ENCODE results near the gene UBE2J2.
A peak's percentile ranks its signal among the peaks of the same experiment; 100 is the strongest.

Gene UBE2J2

DNA sequence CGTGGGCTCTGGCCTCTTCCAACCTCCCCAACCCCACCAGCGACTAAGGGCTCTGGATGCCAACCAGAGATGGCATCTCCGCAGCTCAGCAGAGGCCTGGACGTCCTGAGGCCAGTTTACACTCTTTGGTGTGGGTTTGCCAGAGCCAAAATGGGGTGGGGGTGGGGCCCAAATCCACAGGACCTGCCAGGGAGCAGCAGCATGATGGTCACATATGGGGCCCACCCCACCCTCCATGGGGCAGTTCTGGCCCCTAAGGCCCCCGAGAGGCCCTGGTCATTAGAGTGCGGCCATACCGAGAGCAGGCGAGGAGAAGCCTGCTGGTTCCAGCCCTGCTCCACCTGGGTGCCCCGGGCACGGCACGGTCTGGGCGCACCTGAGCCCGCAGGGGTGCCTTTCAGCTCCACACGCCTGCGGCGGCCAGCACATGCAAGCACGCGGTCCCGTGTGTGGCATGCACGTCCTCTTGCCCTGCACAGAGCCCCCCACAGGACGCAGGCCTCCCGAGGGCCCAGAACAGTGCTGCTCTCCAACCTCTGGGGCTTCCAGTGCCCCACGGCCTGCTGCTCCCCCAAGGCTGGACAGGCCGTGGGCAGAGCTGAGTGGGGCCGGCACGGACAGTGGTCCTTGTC lies 31.9 kb downstream of the UBE2J2 start:
- DNase-seq (ENCODE audit: low read depth in 1 of 2, low spot score in 1 of 2), result no peak

DNA sequence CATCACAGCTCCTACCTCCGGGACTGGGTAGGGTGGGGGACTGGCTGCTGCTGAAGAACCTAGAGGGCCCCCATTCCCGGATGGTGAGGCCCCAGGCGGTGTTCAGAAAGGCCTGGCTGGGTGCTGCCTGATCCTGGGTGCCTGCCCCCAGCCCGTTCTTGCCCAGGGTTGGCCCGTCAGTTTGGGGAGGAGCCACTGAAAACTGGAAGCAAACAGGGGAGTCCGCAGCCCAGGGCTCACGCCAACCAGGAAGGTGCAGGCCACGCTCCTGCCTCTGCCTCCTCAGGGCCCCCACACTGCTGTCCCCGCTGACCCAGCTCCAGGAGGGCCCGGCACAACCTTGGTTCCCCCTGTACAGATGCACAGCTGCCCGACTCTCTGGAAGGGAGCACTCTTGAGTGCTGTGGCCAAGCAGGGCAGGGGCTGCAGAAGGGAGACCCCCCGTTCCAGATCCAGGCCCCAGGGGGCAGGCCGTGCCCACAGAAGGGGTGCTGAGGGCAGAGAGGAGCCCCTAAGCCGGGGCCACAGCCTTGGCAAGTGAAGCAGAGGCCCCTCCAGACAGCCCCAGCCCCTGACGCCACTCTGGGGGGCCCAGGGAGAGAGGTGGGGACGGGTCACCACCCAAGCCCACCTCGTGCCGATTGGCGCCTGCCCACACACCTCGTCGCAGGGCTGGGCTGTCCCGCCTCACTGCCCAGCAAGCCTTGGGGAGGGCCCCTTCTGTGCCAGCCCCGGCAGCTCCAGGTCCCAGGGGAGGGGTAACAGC lies 32.6 kb downstream of the UBE2J2 start:
- DNase-seq (ENCODE audit: low read depth in 1 of 2, low spot score in 1 of 2), result no peak

- DNase-seq (ENCODE audit: low read depth in 1 of 2, low spot score in 1 of 2), result no peak
Measured at GRCh38 chr1:1240348-1240732, 33.3 kb downstream of the UBE2J2 start.

DNA sequence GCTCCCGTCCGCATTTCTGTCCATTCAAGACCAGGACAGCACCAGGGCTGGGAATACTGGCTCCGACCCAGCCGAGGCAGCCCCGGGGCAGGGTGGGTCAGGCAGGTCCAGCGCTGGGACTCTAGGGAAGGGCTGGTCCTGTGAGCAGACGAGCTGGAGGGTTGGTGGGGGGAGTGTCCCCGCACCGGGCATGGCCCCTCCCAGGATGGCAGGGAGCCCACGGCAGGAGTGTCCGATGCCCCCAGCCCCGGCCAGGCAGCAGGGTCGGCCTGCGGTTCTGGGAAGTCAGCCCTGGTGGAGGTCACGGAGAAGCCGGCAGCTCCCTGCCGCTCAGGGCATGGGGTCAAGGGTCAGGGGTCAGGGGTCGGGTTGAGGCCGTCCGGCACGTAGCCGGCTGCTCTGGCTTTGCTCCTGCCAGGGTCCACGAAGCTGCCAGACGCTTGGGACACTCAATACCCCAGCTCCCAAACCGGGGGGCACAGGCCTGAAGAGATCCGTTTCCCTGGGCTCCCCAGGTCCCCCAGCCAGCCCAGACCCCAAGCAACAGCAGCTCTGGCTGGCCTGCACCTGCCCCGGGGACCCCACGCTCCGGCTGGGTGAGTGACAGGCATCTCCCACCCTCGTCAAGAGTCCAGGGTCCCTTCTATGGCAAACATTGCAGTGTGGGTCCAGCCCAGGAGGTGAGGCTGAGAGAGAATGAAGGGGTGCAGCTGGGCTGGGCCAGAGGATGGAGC lies 33.9 kb downstream of the UBE2J2 start:
- DNase-seq (ENCODE audit: low read depth in 1 of 2, low spot score in 1 of 2), result no peak

DNA sequence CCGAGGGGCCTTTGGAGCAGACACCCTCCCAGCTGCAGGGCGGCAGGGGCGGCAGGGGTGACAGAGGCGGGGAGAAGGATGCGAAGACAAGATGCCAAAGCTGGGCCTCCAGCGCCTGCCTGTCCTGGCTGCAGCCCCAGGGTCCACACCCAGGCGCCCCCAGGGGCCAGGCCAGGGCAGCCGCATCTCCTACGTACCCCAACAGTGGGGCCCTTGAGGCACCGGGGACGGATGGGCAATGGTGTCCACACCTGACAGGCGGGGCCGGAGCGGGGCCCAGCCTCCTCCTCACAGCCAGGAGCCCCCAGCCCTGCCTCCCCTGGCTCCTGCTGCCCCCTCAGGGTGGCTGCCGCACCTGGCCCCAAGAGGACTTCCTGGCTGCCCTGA lies 34.4 kb downstream of the UBE2J2 start:
- no peak for DNase-seq (ENCODE audit: low read depth in 1 of 2, low spot score in 1 of 2)

DNA sequence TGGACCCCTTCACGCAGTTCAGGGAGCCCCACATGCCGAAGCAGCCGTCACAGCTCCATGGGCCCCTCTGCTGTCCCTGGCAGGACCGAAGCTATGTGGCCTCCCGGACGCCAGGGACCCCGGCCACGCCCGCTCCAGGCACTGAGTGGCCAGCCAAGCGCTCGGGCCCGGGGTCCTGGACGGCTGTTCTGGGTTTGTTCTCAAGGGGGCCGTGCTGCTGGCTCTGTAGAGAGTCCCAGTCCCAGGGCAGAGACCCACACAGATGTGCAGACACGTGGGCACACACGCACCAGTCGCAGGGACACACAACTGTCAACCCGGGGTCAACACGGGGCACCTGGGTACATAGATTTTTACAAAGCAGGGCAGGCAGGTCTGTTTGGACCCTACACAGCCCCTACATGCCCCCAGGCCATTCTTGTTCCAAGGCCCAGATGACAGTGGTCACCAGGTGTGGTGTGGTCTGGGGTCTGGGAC lies 34.9 kb downstream of the UBE2J2 start:
- DNase-seq (ENCODE audit: low read depth in 1 of 2, low spot score in 1 of 2), result no peak

DNA sequence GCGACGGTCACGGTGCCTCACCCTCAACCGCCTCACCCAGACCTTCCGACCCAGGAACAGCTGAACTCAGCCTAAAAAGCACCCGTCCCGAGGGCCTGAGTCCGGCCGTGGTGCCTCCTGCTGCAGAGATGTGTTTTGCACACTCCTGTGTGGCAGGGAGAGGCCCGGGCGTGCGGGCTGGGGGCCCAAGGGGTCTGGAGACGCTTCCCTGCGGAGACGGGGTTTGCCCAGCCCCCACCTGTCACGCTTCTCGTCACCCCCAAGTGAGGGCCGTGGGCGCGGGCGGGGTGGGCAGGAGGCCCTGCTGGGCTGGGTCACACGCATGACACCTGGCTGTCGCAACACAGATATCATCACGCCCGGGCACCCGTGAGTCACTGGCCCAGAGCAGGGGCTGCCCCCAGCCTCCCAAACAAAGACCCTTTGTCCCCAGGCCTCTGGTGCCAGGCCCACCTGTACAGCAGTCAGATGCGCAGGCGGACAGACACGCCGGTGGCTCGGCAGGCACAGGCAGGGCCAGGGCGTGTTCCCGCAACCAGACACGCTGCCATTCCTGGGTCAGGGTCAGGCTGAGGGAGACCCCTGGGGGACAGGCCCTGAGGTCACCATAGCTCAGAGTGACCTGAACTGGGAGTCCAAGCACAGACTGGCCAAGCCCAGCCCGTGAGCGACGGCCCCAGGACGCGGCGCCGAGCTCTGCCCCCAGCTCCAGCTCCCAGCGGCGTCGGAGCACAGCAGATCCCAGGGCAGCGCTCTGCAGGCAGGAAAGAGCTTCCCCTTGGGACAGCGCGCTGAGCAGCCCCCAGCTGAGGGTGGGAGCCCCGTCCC lies 35.6 kb downstream of the UBE2J2 start:
- no peak for DNase-seq (ENCODE audit: low read depth in 1 of 2, low spot score in 1 of 2)

- no peak for DNase-seq (ENCODE audit: low read depth in 1 of 2, low spot score in 1 of 2)
Measured at GRCh38 chr1:1236945-1237873, 36.4 kb downstream of the UBE2J2 start.

GRCh38 chr1:1236176-1236763 lies 37.4 kb downstream of the UBE2J2 start:
- DNase-seq (ENCODE audit: low read depth in 1 of 2, low spot score in 1 of 2), result no peak

- no peak for DNase-seq (ENCODE audit: low read depth in 1 of 2, low spot score in 1 of 2)
Measured at GRCh38 chr1:1235016-1235744, 38.5 kb downstream of the UBE2J2 start.

- no peak for DNase-seq (ENCODE audit: low read depth in 1 of 2, low spot score in 1 of 2)
Measured at GRCh38 chr1:1234180-1234808, 39.4 kb downstream of the UBE2J2 start.

DNA sequence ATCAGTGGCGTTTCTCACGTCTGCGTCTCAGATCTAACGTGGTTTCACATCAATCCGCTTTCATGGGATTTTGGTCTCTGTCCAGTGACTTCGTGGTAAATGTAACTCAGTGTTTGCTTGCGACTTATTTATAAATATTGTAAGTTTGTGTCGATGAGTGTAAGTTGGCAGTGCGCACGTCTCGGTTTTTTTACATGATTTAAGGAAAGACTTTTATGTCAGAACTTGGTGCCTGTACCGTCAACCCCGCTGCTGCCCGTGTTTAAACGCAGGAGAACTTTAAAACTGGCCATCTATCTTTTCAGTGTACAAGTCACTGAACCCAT lies 40.1 kb downstream of the UBE2J2 start:
- no peak for DNase-seq (ENCODE audit: low read depth in 1 of 2, low spot score in 1 of 2)

DNA sequence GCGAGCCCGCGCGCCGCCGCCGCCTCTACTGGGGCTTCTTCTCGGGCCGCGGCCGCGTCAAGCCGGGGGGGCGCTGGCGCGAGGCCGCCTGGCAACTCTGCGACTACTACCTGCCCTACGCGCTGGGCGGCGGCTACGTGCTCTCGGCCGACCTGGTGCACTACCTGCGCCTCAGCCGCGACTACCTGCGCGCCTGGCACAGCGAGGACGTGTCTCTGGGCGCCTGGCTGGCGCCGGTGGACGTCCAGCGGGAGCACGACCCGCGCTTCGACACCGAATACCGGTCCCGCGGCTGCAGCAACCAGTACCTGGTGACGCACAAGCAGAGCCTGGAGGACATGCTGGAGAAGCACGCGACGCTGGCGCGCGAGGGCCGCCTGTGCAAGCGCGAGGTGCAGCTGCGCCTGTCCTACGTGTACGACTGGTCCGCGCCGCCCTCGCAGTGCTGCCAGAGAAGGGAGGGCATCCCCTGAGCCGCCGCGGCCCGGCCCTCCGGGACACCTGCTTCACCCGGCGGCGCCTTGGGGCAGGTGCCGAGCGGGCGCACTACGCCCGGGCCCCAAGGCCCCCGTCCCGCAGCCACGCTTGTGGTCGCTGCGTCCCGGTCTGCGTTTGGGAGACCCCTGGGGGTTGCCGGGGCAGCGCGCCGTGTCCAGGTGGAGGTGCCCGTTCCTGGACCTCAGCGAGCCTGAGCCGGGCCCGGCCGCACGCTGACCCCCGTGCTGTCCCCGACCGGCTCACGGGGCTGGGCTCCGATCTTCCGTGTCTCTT lies 40.7 kb downstream of the UBE2J2 start:
- no peak for DNase-seq (ENCODE audit: low read depth in 1 of 2, low spot score in 1 of 2)

GRCh38 chr1:1232208-1232795 lies 41.4 kb downstream of the UBE2J2 start, which contains the start of gene B3GALT6:
Gene B3GALT6, plus strand, starts transcription at chr1:1232237. Its CDS starts 42 bp downstream, at chr1:1232279.
- DNase-seq (ENCODE audit: low read depth in 1 of 2, low spot score in 1 of 2), result no peak

DNA sequence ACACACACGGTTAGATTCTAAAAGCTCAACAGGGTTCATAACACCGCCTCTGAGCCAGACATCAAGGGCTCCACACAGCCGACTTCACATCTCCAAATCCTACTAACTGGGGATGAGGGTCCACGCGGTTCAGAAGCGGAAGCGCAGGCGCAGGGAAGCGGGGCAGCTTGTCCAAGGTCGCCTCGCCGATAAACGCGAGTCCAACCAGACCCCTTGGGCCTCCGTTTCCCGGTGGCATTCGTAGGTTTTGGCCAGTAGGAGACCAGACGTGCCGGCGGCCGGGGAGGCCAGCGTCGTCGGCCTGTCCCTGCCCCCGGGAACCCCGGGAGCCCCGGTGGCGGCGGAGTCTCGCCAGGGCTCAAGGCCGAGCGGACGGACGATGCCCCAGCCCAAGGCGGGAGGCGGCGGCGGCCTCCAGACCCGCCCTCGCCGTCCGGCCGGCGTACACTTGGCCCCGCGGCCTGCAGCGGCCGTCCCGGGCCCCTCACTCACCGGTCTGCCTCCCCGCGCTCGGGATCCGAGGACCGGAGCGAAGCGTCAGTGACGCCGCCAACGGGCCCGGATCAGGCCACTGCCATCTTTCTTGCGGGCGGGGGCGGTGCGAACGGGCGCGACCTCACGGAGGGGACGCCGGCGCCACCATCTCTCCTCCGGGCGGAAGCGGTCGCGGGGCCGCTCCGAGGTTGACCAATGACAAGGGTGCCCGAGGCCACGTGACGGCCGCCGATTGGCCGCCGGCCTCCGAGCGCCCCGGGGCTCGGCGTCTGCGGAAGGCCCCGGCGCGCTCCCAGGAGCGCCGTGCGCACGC lies 42.0 kb downstream of the UBE2J2 start, which contains the start of gene SDF4:
Gene SDF4 (minus strand): TSS at position 602 of the 808 bp plus-strand sequence. CDS start 3,229 bp downstream, outside the sequence.
- DNase-seq (ENCODE audit: low read depth in 1 of 2, low spot score in 1 of 2), result peak; percentile 92 to 96

- DNase-seq (ENCODE audit: low read depth in 1 of 2, low spot score in 1 of 2), result no peak
Measured at GRCh38 chr1:1230656-1231399, 42.8 kb downstream of the UBE2J2 start.
